Tibial nerve (tissue), 4 donors: ENCODE data around the gene GJB1.

Experiments used
- CTCF ChIP-seq, 5 experiments: fragments of 200-600 bp in 3 of 5; fragments of 450-650 bp in 2 of 5; sonication (generic) in 3 of 5; IDR thresholded peaks; one replicate each; pipeline ENCODE4 v1.5.1; 2016 to 2019; ENCODE audit warnings: antibody characterized with exemption in 5 of 5, mild to moderate bottlenecking in 3 of 5, moderate library complexity in 2 of 5
- EP300 ChIP-seq, 2 donors: sonication (generic); formaldehyde crosslinking; IDR thresholded peaks; one replicate each; pipeline ENCODE4 v1.6.1; 2017; ENCODE audit warnings: antibody characterized with exemption in 2 of 2, mild to moderate bottlenecking in 1 of 2

- TF ChIP-seq CTCF (IDR thresholded peaks at IDR 0.05) (no peak), EP300 (IDR thresholded peaks at IDR 0.05) (no peak)
Observed at GRCh38 chrX:71241301-71241700, 18.3 kb downstream of the GJB1 start.
